ENCODE measurements around the gene ZFPL1.

DNA sequence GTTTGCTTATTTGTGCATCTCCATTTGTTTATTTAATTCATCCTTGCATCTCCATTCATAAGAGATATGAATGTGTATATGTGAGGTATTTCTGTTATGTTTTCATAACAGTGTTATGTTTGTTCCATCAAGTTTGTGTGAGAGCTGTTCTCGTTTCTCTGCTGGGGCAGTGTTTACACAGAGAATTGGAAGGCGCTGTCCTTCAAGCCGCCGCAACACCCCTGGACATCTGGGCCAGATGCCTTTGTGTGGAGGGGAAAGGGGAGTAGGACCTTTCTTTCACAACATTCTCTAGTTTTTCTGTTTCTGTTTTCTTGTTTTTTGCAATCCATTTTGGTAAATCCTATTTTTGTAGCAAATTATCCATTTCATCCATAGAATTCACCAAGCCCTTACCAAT, 20.6 kb downstream of the ZFPL1 start:
- TF ChIP-seq, protein P1, sequence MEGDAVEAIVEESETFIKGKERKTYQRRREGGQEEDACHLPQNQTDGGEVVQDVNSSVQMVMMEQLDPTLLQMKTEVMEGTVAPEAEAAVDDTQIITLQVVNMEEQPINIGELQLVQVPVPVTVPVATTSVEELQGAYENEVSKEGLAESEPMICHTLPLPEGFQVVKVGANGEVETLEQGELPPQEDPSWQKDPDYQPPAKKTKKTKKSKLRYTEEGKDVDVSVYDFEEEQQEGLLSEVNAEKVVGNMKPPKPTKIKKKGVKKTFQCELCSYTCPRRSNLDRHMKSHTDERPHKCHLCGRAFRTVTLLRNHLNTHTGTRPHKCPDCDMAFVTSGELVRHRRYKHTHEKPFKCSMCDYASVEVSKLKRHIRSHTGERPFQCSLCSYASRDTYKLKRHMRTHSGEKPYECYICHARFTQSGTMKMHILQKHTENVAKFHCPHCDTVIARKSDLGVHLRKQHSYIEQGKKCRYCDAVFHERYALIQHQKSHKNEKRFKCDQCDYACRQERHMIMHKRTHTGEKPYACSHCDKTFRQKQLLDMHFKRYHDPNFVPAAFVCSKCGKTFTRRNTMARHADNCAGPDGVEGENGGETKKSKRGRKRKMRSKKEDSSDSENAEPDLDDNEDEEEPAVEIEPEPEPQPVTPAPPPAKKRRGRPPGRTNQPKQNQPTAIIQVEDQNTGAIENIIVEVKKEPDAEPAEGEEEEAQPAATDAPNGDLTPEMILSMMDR (IDR thresholded peaks at IDR 0.05): no peak
- no peak for TF ChIP-seq POLR2A (IDR thresholded peaks at IDR 0.05; ENCODE audit: low read depth)

Measured in esophagus muscularis mucosa (tissue), 3 donors.